Fibroblast of lung (primary cell): ENCODE data around the gene HSPB6. TPM values are rescaled to one million over a fixed set of nuclear protein-coding genes. Genes with fewer than 3 reads are reported as not detected.

Experiments used
- DNase-seq, 2 donors: peaks; one replicate each; pipeline versions ENCODE4 v3.0.0 to v3.0.0-alpha.2; 2010; ENCODE audit warnings: low read depth in 2 of 2
- H2AFZ ChIP-seq: 2 replicates; pipeline ENCODE4 v1.5.1; 2012; ENCODE audit warnings: low read length, control low read depth, inconsistent platforms
- H3K27ac ChIP-seq: 2 replicates; pipeline ENCODE4 v1.5.1; 2011; ENCODE audit warnings: low read length, control low read depth; ENCODE audit not compliant: insufficient read depth
- H3K27me3 ChIP-seq: 2 replicates; pipeline ENCODE4 v1.5.1; 2011; ENCODE audit warnings: mild to moderate bottlenecking, low read length; ENCODE audit not compliant: control insufficient read depth, insufficient read depth
- H3K36me3 ChIP-seq: 2 replicates; pipeline ENCODE4 v1.5.1; 2011; ENCODE audit warnings: low read length; ENCODE audit not compliant: control insufficient read depth, insufficient read depth
- H3K4me1 ChIP-seq: 2 replicates; pipeline ENCODE4 v1.5.1; 2011; ENCODE audit warnings: low read length; ENCODE audit not compliant: control insufficient read depth, insufficient read depth; ENCODE audit errors: extremely low read depth
- H3K4me2 ChIP-seq: 2 replicates; pipeline ENCODE4 v1.5.1; 2011; ENCODE audit warnings: low read length, control low read depth; ENCODE audit not compliant: insufficient read depth; ENCODE audit errors: extremely low read depth
- H3K4me3 ChIP-seq, 4 experiments: fragments of 200-600 bp in 1 of 4; sonication (generic) in 1 of 4; replicated peaks in 1 of 4; 2 replicates each; pipeline ENCODE4 v1.5.1; 2011 to 2016; ENCODE audit warnings: low read length in 4 of 4, low read depth in 3 of 4, mild to moderate bottlenecking in 3 of 4, control low read depth in 2 of 4, inconsistent platforms in 1 of 4, mixed read lengths in 1 of 4; ENCODE audit not compliant: insufficient read depth in 1 of 4; ENCODE audit errors: control extremely low read depth in 1 of 4
- H3K79me2 ChIP-seq: 2 replicates; pipeline ENCODE4 v1.5.1; 2012; ENCODE audit warnings: mild to moderate bottlenecking, low read length, inconsistent platforms; ENCODE audit not compliant: control insufficient read depth, insufficient read depth
- H3K9ac ChIP-seq: 2 replicates; pipeline ENCODE4 v1.5.1; 2011; ENCODE audit warnings: mild to moderate bottlenecking, low read length, control low read depth; ENCODE audit not compliant: insufficient read depth
- H3K9me3 ChIP-seq: 2 replicates; pipeline ENCODE4 v1.5.1; 2012; ENCODE audit warnings: low read depth, low read length; ENCODE audit not compliant: control insufficient read depth, insufficient read depth
- H4K20me1 ChIP-seq: 2 replicates; pipeline ENCODE4 v1.5.1; 2011; ENCODE audit warnings: low read length; ENCODE audit not compliant: control insufficient read depth, insufficient read depth; ENCODE audit errors: extremely low read depth
- CTCF ChIP-seq, 2 donors: IDR thresholded peaks in 1 of 2; conservative IDR thresholded peaks in 1 of 2; 1 replicate in 1 of 2; 2 replicates in 1 of 2; pipeline ENCODE4 v1.5.1; 2011 to 2012; ENCODE audit warnings: low read length in 2 of 2, control low read depth in 1 of 2, inconsistent platforms in 1 of 2, low read depth in 1 of 2, mild to moderate bottlenecking in 1 of 2
- EZH2 ChIP-seq: IDR thresholded peaks from 2 replicates; pipeline ENCODE4 v1.5.1; 2012; ENCODE audit warnings: low read length, control low read depth, mild to moderate bottlenecking; ENCODE audit errors: missing control alignments
- polyA plus RNA-seq, 2 donors: library from polyadenylated mRNA; depleted of rRNA in 1 of 2; stranded (reverse) in 1 of 2; unstranded in 1 of 2; fragments of >200 nt; gene quantifications; 2 replicates each; pipeline ENCODE4 v1.2.1, GENCODE V29; 2011 to 2012; ENCODE audit warnings: missing spikeins in 1 of 2
- total RNA-seq: library from RNA; depleted of rRNA; stranded (reverse); fragments of >200 nt; gene quantifications from 2 replicates; pipeline ENCODE4 v1.2.1, GENCODE V29; 2014

HSPB6 gene
- total and polyA plus RNA-seq, 2 donors (not counting 1 experiment from before 2014, with no cell fraction given) = 53.1 to 54.3 TPM

GRCh38 chr19:35777086-35777841 is 20.4 kb upstream of the HSPB6 start:
- no peak overlapping the region for H3K27ac ChIP-seq
- TF ChIP-seq EZH2 (no peak), CTCF (conservative IDR thresholded peaks at IDR 0.05 in 1 of 2, IDR thresholded peaks at IDR 0.05 in 1 of 2; ENCODE audit: low read depth in 1 of 2, low read length in 2 of 2) (no peak)
- H3K9ac ChIP-seq = no peak overlapping the region
- H3K4me2 ChIP-seq = no peak overlapping the region
- H4K20me1 ChIP-seq = no peaks in the 10 kb centered on the region
- DNase-seq = no peak
- H3K4me3 ChIP-seq = no peak overlapping the region
- peaks cover 4% of the 10 kb centered on the region for H3K36me3 ChIP-seq
- peaks cover 4% of the 10 kb centered on the region for H3K4me1 ChIP-seq
- H3K27me3 ChIP-seq = no peaks in the 10 kb centered on the region
- no peak overlapping the region for H2AFZ ChIP-seq
- H3K79me2 ChIP-seq = peaks cover 3% of the 10 kb centered on the region
- no peaks in the 10 kb centered on the region for H3K9me3 ChIP-seq

GRCh38 chr19:35776102-35776788 is 19.4 kb upstream of the HSPB6 start:
- Histone ChIP-seq H3K27ac (no peak overlapping the region), H3K9ac (no peak overlapping the region), H3K79me2 (peaks cover 3% of the 10 kb centered on the region), H3K4me1 (peaks cover 4% of the 10 kb centered on the region), H3K9me3 (no peaks in the 10 kb centered on the region), H3K27me3 (no peaks in the 10 kb centered on the region), H3K4me3 (peak overlapping the region; percentile 43 to 72 (median 62)), H2AFZ (peak overlapping the region; percentile 7), H3K36me3 (no peaks in the 10 kb centered on the region), H4K20me1 (no peaks in the 10 kb centered on the region), H3K4me2 (peak overlapping the region; percentile 80)
- TF ChIP-seq EZH2 = no peak
- TF ChIP-seq CTCF (conservative IDR thresholded peaks at IDR 0.05 in 1 of 2, IDR thresholded peaks at IDR 0.05 in 1 of 2; ENCODE audit: low read depth in 1 of 2, low read length in 2 of 2) = no peak
- DNase-seq = no peak

- DNase-seq = peak; percentile 90 to 93
- Histone ChIP-seq H3K4me3 (peak within 1 kb of the TSS; percentile 53 to 72 (median 62)), H3K4me1 (peaks cover 4% of the 10 kb centered on the region), H3K27ac (peak within 1 kb of the TSS; percentile 20), H3K27me3 (no peaks in the 10 kb centered on the region), H3K9ac (peak within 1 kb of the TSS; percentile 60), H2AFZ (peak within 1 kb of the TSS; percentile 58), H3K79me2 (peaks cover 3% of the 10 kb centered on the region), H3K4me2 (peak within 1 kb of the TSS; percentile 80), H3K9me3 (no peaks in the 10 kb centered on the region), H3K36me3 (no peaks in the 10 kb centered on the region), H4K20me1 (no peaks in the 10 kb centered on the region)
- TF ChIP-seq EZH2 (no peak), CTCF (conservative IDR thresholded peaks at IDR 0.05 in 1 of 2, IDR thresholded peaks at IDR 0.05 in 1 of 2; ENCODE audit: low read depth in 1 of 2, low read length in 2 of 2) (no peak)
Measured at GRCh38 chr19:35775298-35776101, 18.7 kb upstream of the HSPB6 start, which contains the start of gene ARHGAP33. ARHGAP33 (plus strand) TSS chr19:35775564; CDS start chr19:35775659, 95 bp downstream.
